DND-41 (cell line): ENCODE results near the gene PCDHGB5.

Experiments
- ATAC-seq: fragments of 200-7000 bp; cut with Tn5 transposase; 3 replicates; pipeline ENCODE4 v1.9.1; 2021; ENCODE audit warnings: low read depth; ENCODE audit not compliant: insufficient read depth
- DNase-seq: peaks from one replicate; pipeline ENCODE4 v3.0.0-alpha.2; 2020
- H2AFZ ChIP-seq: 2 replicates; pipeline ENCODE4 v1.6.0; 2012; ENCODE audit warnings: low read depth, low read length
- H3K27ac ChIP-seq: 2 replicates; pipeline ENCODE4 v1.5.1; 2012; ENCODE audit warnings: low read length, inconsistent platforms
- H3K27me3 ChIP-seq: fragments of 200-600 bp; sonication (generic); 2 replicates; pipeline ENCODE4 v1.6.0; 2012; ENCODE audit warnings: low read length, mild to moderate bottlenecking, inconsistent platforms; ENCODE audit not compliant: insufficient read depth, poor library complexity
- H3K36me3 ChIP-seq: 2 replicates; pipeline ENCODE4 v1.5.1; 2012; ENCODE audit warnings: low read length, inconsistent platforms; ENCODE audit not compliant: insufficient read depth
- H3K4me1 ChIP-seq: 2 replicates; pipeline ENCODE4 v1.5.1; 2012; ENCODE audit warnings: mild to moderate bottlenecking, low read length; ENCODE audit not compliant: insufficient read depth
- H3K4me2 ChIP-seq: 2 replicates; pipeline ENCODE4 v1.6.0; 2012; ENCODE audit warnings: mild to moderate bottlenecking, moderate library complexity, low read length, inconsistent platforms; ENCODE audit not compliant: insufficient read depth
- H3K4me3 ChIP-seq, 2 experiments: fragments of 200-600 bp in 1 of 2; shearing (Covaris generic) in 1 of 2; 2 replicates each; pipeline ENCODE4 v1.5.1; 2012 to 2016; ENCODE audit warnings: inconsistent platforms in 2 of 2, low read length in 2 of 2, mild to moderate bottlenecking in 2 of 2, low read depth in 1 of 2, moderate library complexity in 1 of 2
- H3K79me2 ChIP-seq: 2 replicates; pipeline ENCODE4 v1.6.0; 2012; ENCODE audit warnings: low read length, inconsistent platforms; ENCODE audit not compliant: insufficient read depth
- H3K9ac ChIP-seq: 2 replicates; pipeline ENCODE4 v1.6.0; 2012; ENCODE audit warnings: low read depth, mild to moderate bottlenecking, inconsistent platforms, low read length, moderate library complexity
- H3K9me3 ChIP-seq: 2 replicates; pipeline ENCODE4 v1.5.1; 2012; ENCODE audit warnings: low read length, moderate library complexity, mild to moderate bottlenecking, inconsistent platforms; ENCODE audit not compliant: insufficient read depth, severe bottlenecking
- H4K20me1 ChIP-seq: 2 replicates; pipeline ENCODE4 v1.6.0; 2012; ENCODE audit warnings: low read length; ENCODE audit not compliant: insufficient read depth
- CTCF ChIP-seq: IDR thresholded peaks from 2 replicates; pipeline ENCODE4 v1.5.1; 2012; ENCODE audit warnings: borderline replicate concordance, low read length, moderate library complexity, mild to moderate bottlenecking; ENCODE audit not compliant: poor library complexity, severe bottlenecking; ENCODE audit errors: extremely low read depth
- EZH2 ChIP-seq: IDR thresholded peaks from 3 replicates; pipeline ENCODE4 v1.6.1; 2012; ENCODE audit warnings: borderline replicate concordance, low read depth, mild to moderate bottlenecking, moderate library complexity, low read length, inconsistent platforms; ENCODE audit not compliant: severe bottlenecking

PCDHGB5 gene

DNA sequence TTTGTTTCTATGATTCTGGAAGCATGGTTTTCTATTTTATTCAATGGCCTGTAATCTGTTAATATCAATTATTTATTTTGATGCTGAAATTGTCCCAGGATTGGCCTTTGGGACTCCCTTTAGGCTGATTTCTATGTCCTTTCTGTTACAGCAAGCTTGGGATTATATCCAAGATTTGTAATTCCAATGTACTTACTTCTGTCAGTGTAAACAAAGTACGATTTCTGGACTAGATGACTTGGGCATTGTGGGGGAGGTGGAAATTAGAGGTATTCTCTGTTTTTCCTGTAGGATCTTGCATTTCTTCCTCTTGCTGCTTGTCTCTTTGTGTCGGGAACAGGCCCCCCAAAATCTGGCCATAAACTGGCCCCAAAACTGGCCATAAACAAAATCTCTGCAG, 36.3 kb downstream of the PCDHGB5 start:
- H3K4me1 ChIP-seq: no peaks in the 10 kb centered on the region
- H3K9me3 ChIP-seq: no peaks in the 10 kb centered on the region
- no peak overlapping the region for H3K4me3 ChIP-seq
- H4K20me1 ChIP-seq: no peaks in the 10 kb centered on the region
- H3K36me3 ChIP-seq: no peaks in the 10 kb centered on the region
- no peak overlapping the region for H3K27ac ChIP-seq
- H3K79me2 ChIP-seq: no peaks in the 10 kb centered on the region
- DNase-seq (no peak), ATAC-seq (no peak)
- peaks cover 3% of the 10 kb centered on the region for H3K27me3 ChIP-seq
- H3K4me2 ChIP-seq: no peak overlapping the region
- no peak for TF ChIP-seq CTCF
- no peak for TF ChIP-seq EZH2
- no peak overlapping the region for H2AFZ ChIP-seq
- H3K9ac ChIP-seq: no peak overlapping the region

- Histone ChIP-seq H3K9ac (no peak overlapping the region), H3K9me3 (no peaks in the 10 kb centered on the region), H3K27me3 (peaks cover 3% of the 10 kb centered on the region), H3K36me3 (no peaks in the 10 kb centered on the region), H4K20me1 (no peaks in the 10 kb centered on the region), H3K4me1 (no peaks in the 10 kb centered on the region), H3K4me3 (no peak overlapping the region), H3K4me2 (no peak overlapping the region), H3K27ac (no peak overlapping the region), H2AFZ (no peak overlapping the region), H3K79me2 (no peaks in the 10 kb centered on the region)
- DNase-seq: no peak
- no peak for TF ChIP-seq CTCF
- ATAC-seq: no peak
Observed at GRCh38 chr5:141437221-141437620, 39.5 kb downstream of the PCDHGB5 start.

DNA sequence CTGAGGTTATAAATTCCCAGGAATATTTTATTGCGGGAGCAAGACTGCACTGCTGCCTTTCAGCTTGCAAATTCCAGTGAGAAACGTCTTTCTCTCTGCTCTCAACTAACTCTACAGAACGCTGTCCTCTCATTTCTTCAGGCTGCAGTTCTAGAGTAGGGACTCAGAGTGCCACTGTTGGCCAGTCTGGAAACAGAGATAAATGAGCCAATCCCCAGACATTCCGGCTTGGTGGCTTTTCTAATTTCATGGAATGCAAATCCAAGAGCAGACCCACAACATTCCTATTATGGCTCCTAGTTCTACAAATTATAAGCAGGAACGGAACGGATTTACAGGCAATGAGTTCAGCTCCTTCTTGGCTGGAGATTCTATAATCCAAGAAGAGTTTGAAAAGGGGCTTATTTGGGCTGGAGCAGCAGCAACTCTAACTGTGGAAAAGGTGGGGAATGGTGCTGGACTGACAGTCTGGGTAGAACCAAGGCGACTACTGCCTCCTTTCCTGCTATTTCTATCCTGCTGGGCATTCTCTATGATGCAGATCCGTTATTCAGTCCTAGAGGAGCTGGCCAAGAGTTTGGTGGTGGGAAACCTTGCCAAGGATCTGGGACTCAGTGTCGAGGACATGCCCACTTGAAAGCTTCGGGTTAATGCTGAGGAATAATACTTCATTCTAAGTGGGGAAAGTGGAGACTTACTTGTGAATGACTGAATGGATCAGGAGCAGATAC, 41.8 kb downstream of the PCDHGB5 start:
- Histone ChIP-seq H2AFZ (no peak overlapping the region), H3K36me3 (no peaks in the 10 kb centered on the region), H3K27ac (no peak overlapping the region), H3K4me2 (no peak overlapping the region), H3K4me1 (no peaks in the 10 kb centered on the region), H3K27me3 (peaks cover 3% of the 10 kb centered on the region), H3K9ac (no peak overlapping the region), H3K9me3 (no peaks in the 10 kb centered on the region), H4K20me1 (no peaks in the 10 kb centered on the region), H3K79me2 (no peaks in the 10 kb centered on the region), H3K4me3 (no peak overlapping the region)
- no peak for DNase-seq
- no peak for ATAC-seq
- TF ChIP-seq EZH2 (no peak), CTCF (no peak)
